B cell (primary cell): ENCODE results near the gene RAP1A. TPM values are rescaled to one million over a fixed set of nuclear protein-coding genes. Genes with fewer than 3 reads are reported as not detected.

Experiments
- ATAC-seq: fragments of 200-7000 bp; cut with Tn5 transposase; one replicate; pipeline ENCODE4 v1.10.0; 2021; ENCODE audit warnings: low read depth, mild to moderate bottlenecking, moderate number of reproducible peaks, moderate library complexity
- CTCF ChIA-PET: fragments of 350-600 bp; sonication (Branson Sonifier 250); formaldehyde crosslinking; loops from one replicate; lab custom pipeline; 2021; ENCODE audit warnings: antibody characterized with exemption, inconsistent platforms; lab: Charles Lee
- POLR2A ChIA-PET: fragments of 350-600 bp; sonication (Branson Sonifier 250); formaldehyde crosslinking; loops from one replicate; lab custom pipeline; 2021; ENCODE audit warnings: antibody characterized with exemption; lab: Charles Lee
- DNase-seq: peaks from one replicate; pipeline ENCODE4 v3.0.0; 2013
- H2AFZ ChIP-seq: 2 replicates; pipeline ENCODE4 v1.6.1; 2012; ENCODE audit warnings: mild to moderate bottlenecking, low read depth, low read length; ENCODE audit not compliant: insufficient read depth, poor library complexity, severe bottlenecking
- H3K27ac ChIP-seq, 2 donors: 1 replicate in 1 of 2; 2 replicates in 1 of 2; pipeline ENCODE4 v1.5.1; 2012 to 2013; ENCODE audit warnings: low read length in 2 of 2, mild to moderate bottlenecking in 2 of 2, moderate library complexity in 1 of 2
- H3K27me3 ChIP-seq, 4 experiments: fragments of 200-600 bp in 1 of 4; sonication (generic) in 1 of 4; replicated peaks in 1 of 4; 1 replicate in 2 of 4; 2 replicates in 2 of 4; pipeline versions ENCODE4 v1.6.1 to v1.7.0; 2013 to 2016; ENCODE audit warnings: low read length in 3 of 4, mild to moderate bottlenecking in 2 of 4, mixed read lengths in 1 of 4, moderate library complexity in 1 of 4; ENCODE audit not compliant: insufficient read depth in 4 of 4, control insufficient read depth in 3 of 4; ENCODE audit errors: control extremely low read depth in 1 of 4
- H3K36me3 ChIP-seq, 2 experiments: replicated peaks in 1 of 2; 1 replicate in 1 of 2; 2 replicates in 1 of 2; pipeline versions ENCODE4 v1.6.1 to v1.7.1; 2013; ENCODE audit warnings: low read length in 1 of 2; ENCODE audit not compliant: insufficient read depth in 2 of 2, control insufficient read depth in 1 of 2; ENCODE audit errors: control extremely low read depth in 1 of 2, extremely low read depth in 1 of 2
- H3K4me1 ChIP-seq, 2 donors: fragments of 200-600 bp in 1 of 2; sonication (generic) in 1 of 2; 1 replicate in 1 of 2; 2 replicates in 1 of 2; pipeline versions ENCODE4 v1.5.1 to v1.6.1; 2013 to 2017; ENCODE audit warnings: low read length in 2 of 2; ENCODE audit not compliant: control insufficient read depth in 2 of 2, insufficient read depth in 2 of 2
- H3K4me2 ChIP-seq: replicated peaks from 2 replicates; pipeline ENCODE3; 2012; ENCODE audit warnings: mild to moderate bottlenecking, low read depth, low read length; ENCODE audit not compliant: poor library complexity, severe bottlenecking
- H3K4me3 ChIP-seq, 5 experiments: fragments of 200-600 bp in 1 of 5; sonication (generic) in 1 of 5; 1 replicate in 3 of 5; 2 replicates in 2 of 5; pipeline versions ENCODE4 v1.5.1 to v1.7.0; 2011 to 2016; ENCODE audit warnings: low read length in 4 of 5, mild to moderate bottlenecking in 4 of 5, low read depth in 2 of 5, control low read depth in 1 of 5, moderate library complexity in 1 of 5; ENCODE audit not compliant: insufficient read depth in 1 of 5; ENCODE audit errors: control extremely low read depth in 1 of 5, extremely low read depth in 1 of 5
- H3K79me2 ChIP-seq: fragments of 200-600 bp; sonication (generic); one replicate; pipeline ENCODE4 v1.6.0; 2016; ENCODE audit warnings: low read length; ENCODE audit not compliant: control insufficient read depth, insufficient read depth
- H3K9ac ChIP-seq: fragments of 200-600 bp; sonication (generic); 2 replicates; pipeline ENCODE4 v1.6.1; 2017; ENCODE audit warnings: mild to moderate bottlenecking, low read length, moderate library complexity
- H3K9me3 ChIP-seq, 3 donors: one replicate each; pipeline versions ENCODE4 v1.6.1 to v1.7.1; 2013; ENCODE audit warnings: low read length in 2 of 3; ENCODE audit not compliant: control insufficient read depth in 2 of 3, insufficient read depth in 1 of 3; ENCODE audit errors: control extremely low read depth in 1 of 3
- H4K20me1 ChIP-seq: 2 replicates; pipeline ENCODE4 v1.6.0; 2012; ENCODE audit warnings: mild to moderate bottlenecking, low read length; ENCODE audit not compliant: insufficient read depth, control insufficient read depth, poor library complexity, severe bottlenecking
- H3K27ac Mint-ChIP-seq: one replicate; pipeline ENCODE4 v1.8.0; 2021; ENCODE audit warnings: mixed read lengths
- H3K27me3 Mint-ChIP-seq: one replicate; pipeline ENCODE4 v1.8.0; 2021; ENCODE audit warnings: mixed read lengths
- H3K4me1 Mint-ChIP-seq: one replicate; pipeline ENCODE4 v1.8.0; 2021; ENCODE audit warnings: mixed read lengths
- H3K4me3 Mint-ChIP-seq: one replicate; pipeline ENCODE4 v1.8.0; 2021; ENCODE audit warnings: mixed read lengths
- H3K9me3 Mint-ChIP-seq: one replicate; pipeline ENCODE4 v1.8.0; 2022; ENCODE audit warnings: mixed read lengths; ENCODE audit not compliant: insufficient read depth
- EZH2 ChIP-seq: IDR thresholded peaks from 2 replicates; pipeline ENCODE4 v1.6.1; 2012; ENCODE audit warnings: borderline replicate concordance, low read depth, mild to moderate bottlenecking, moderate library complexity, low read length; ENCODE audit not compliant: insufficient read depth, poor library complexity, severe bottlenecking
- WGBS: methylation state at CpG from one replicate; pipeline ENCODE4 v1.1.5; 2013; ENCODE audit warnings: missing lambda C conversion rate; ENCODE audit not compliant: insufficient coverage; 5-methylcytosine and 5-hydroxymethylcytosine counted together
- intact Hi-C: fragments of 100-400 bp; cut with micrococcal nuclease; formaldehyde crosslinking; loops from one replicate; pipeline ENCODE4 v1.10.0; 2022
- polyA plus RNA-seq: library from polyadenylated mRNA; depleted of rRNA; stranded (reverse); fragments of >200 nt; gene quantifications from 2 replicates; pipeline ENCODE4 v1.2.3, GENCODE V29; 2012
- total RNA-seq, 2 donors: library from RNA; stranded (reverse); fragments of 120-200 nt in 1 of 2; gene quantifications; 1 replicate in 1 of 2; 2 replicates in 1 of 2; pipeline versions ENCODE4 v1.2.3 to v1.2.4, GENCODE V29; 2013 to 2022
- TF ChIP-seq, protein P1 (sequence below): fragments of 200-600 bp; IDR thresholded peaks from one replicate; pipeline ENCODE4 v1.8.0; 2022; ENCODE audit warnings: antibody characterized with exemption, mild to moderate bottlenecking

Gene RAP1A
- total and polyA plus RNA-seq, 2 donors (not counting 1 experiment from before 2014, with no cell fraction given), result 32.6 to 75.3 TPM

DNA sequence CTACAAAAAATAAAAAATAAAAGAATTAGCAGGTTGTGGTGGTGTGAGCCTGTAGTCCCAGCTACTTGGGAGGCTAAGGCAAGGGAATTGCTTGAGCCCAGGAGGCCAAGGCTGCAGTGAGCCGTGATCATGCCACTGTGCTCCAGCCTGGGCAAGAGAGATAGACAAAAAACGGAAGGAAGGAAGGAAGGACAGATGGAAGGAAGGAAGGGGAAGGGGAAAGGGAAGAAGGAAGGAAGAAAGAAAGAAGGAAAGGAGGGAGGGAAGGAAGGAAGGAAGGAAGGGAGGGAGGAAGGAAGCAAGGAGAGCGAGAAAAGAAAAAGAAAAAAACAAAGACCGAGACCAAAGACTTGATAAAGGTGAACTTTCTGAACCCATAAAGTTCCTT, 25.3 kb upstream of the RAP1A start:
- ChIA-PET POLR2A (interaction anchor here (2.1 kb wide), 1 partner anchor 23 kb away, joined by 33 read pairs; no protein-coding TSS in a partner anchor), CTCF (interaction anchor here (1.0 to 5.5 kb wide), 4 partner anchors 9 to 86 kb away, joined by 4 to 40 read pairs (median 23); no protein-coding TSS in a partner anchor)
- ATAC-seq (no peak), DNase-seq (no peak)
- H3K27me3 Mint-ChIP-seq, result no peaks in the 10 kb centered on the region
- H2AFZ ChIP-seq, result peak overlapping the region; percentile 41
- no peak overlapping the region for H3K4me3 Mint-ChIP-seq
- peaks cover 50 to 54% of the 10 kb centered on the region in 2 donors for H3K4me1 ChIP-seq
- no peaks in the 10 kb centered on the region for H3K9me3 ChIP-seq
- peak overlapping the region; percentile 6 for H3K9ac ChIP-seq
- TF ChIP-seq, protein P1, sequence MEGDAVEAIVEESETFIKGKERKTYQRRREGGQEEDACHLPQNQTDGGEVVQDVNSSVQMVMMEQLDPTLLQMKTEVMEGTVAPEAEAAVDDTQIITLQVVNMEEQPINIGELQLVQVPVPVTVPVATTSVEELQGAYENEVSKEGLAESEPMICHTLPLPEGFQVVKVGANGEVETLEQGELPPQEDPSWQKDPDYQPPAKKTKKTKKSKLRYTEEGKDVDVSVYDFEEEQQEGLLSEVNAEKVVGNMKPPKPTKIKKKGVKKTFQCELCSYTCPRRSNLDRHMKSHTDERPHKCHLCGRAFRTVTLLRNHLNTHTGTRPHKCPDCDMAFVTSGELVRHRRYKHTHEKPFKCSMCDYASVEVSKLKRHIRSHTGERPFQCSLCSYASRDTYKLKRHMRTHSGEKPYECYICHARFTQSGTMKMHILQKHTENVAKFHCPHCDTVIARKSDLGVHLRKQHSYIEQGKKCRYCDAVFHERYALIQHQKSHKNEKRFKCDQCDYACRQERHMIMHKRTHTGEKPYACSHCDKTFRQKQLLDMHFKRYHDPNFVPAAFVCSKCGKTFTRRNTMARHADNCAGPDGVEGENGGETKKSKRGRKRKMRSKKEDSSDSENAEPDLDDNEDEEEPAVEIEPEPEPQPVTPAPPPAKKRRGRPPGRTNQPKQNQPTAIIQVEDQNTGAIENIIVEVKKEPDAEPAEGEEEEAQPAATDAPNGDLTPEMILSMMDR, result no peak
- no peak for TF ChIP-seq EZH2
- peaks cover 13% of the 10 kb centered on the region for H3K79me2 ChIP-seq
- 90% methylated on average over 3 of the region's 4 CpGs for WGBS
- intact Hi-C loops, result loop anchor here (10.0 kb wide), 1 partner anchor 379 kb away; no protein-coding TSS in a partner anchor
- peaks cover 61% of the 10 kb centered on the region for H3K4me1 Mint-ChIP-seq
- H3K9me3 Mint-ChIP-seq, result no peaks in the 10 kb centered on the region
- H3K4me3 ChIP-seq, result no peak overlapping the region
- H3K36me3 ChIP-seq, result no peaks in the 10 kb centered on the region
- peak overlapping the region; percentile 68 for H3K4me2 ChIP-seq
- no peaks in the 10 kb centered on the region for H3K27me3 ChIP-seq
- H3K27ac Mint-ChIP-seq, result peak overlapping the region; percentile 86
- no peaks in the 10 kb centered on the region for H4K20me1 ChIP-seq
- peak overlapping the region in 1 of 2 donors; percentile 63 for H3K27ac ChIP-seq

DNA sequence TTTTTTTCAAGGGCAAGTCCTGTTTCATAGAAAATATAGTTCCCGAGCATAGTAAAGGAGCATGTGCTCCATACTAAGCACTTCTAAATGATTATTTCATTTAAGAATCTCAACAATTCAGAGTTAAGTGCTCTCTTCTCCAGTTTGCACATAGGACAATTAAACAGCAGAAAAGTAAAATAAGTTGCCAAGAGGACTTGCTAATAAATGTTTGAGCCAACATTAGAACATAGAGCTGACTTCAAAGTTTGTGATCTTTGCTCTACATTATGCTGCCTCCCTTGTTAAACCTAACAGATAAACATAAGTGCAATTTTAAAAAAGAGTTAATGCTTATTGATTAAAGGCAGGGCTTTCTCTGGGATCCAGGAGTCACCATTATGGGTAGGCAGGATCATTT, 23.8 kb upstream of the RAP1A start:
- DNase-seq (no peak), ATAC-seq (no peak)
- ChIA-PET POLR2A (interaction anchor here (0.5 to 0.9 kb wide), 2 partner anchors 21 to 27 kb away, joined by 4 to 5 read pairs; no protein-coding TSS in a partner anchor), CTCF (interaction anchor here (1.0 to 5.5 kb wide), 3 partner anchors 20 to 118 kb away, joined by 3 to 40 read pairs (median 16); no protein-coding TSS in a partner anchor)
- Histone ChIP-seq H3K36me3 (no peaks in the 10 kb centered on the region), H3K79me2 (peaks cover 19% of the 10 kb centered on the region), H3K4me1 (peaks cover 58 to 62% of the 10 kb centered on the region in 2 donors), H2AFZ (peak overlapping the region; percentile 46), H3K27me3 (no peaks in the 10 kb centered on the region), H4K20me1 (no peaks in the 10 kb centered on the region), H3K4me3 (no peak overlapping the region), H3K27ac (peak overlapping the region; percentile 47 to 49), H3K9me3 (no peaks in the 10 kb centered on the region), H3K9ac (no peak overlapping the region), H3K4me2 (peak overlapping the region; percentile 57)
- TF ChIP-seq, protein P1, result no peak
- TF ChIP-seq EZH2, result no peak
- Mint-ChIP-seq H3K4me1 (peaks cover 75% of the 10 kb centered on the region), H3K27ac (no peak overlapping the region), H3K9me3 (no peaks in the 10 kb centered on the region), H3K27me3 (no peaks in the 10 kb centered on the region), H3K4me3 (no peak overlapping the region)
- intact Hi-C loops, result loop anchor here (10.0 kb wide), 1 partner anchor 381 kb away; no protein-coding TSS in a partner anchor
- WGBS, result no CpG with 5 or more reads among the region's 1 CpG
